IPS-18a (cell line): ENCODE measurements around the gene PDGFB.

Experiments
- H3K27ac ChIP-seq: one replicate; pipeline ENCODE4 v1.5.1; 2013; ENCODE audit warnings: low read length
- H3K27me3 ChIP-seq: one replicate; pipeline ENCODE4 v1.6.1; 2013; ENCODE audit warnings: mild to moderate bottlenecking, low read length; ENCODE audit not compliant: control insufficient read depth, insufficient read depth
- H3K36me3 ChIP-seq: one replicate; pipeline ENCODE4 v1.6.1; 2013; ENCODE audit warnings: low read depth, low read length; ENCODE audit not compliant: control insufficient read depth
- H3K4me1 ChIP-seq: one replicate; pipeline ENCODE4 v1.6.1; 2013; ENCODE audit warnings: low read depth, low read length; ENCODE audit not compliant: control insufficient read depth
- H3K4me3 ChIP-seq: one replicate; pipeline ENCODE4 v1.5.1; 2013; ENCODE audit warnings: low read length
- H3K9ac ChIP-seq: one replicate; pipeline ENCODE4 v1.6.1; 2013; ENCODE audit warnings: mild to moderate bottlenecking, low read length, moderate library complexity
- H3K9me3 ChIP-seq: one replicate; pipeline ENCODE4 v1.6.1; 2013; ENCODE audit warnings: low read depth, low read length; ENCODE audit not compliant: control insufficient read depth

PDGFB gene

DNA sequence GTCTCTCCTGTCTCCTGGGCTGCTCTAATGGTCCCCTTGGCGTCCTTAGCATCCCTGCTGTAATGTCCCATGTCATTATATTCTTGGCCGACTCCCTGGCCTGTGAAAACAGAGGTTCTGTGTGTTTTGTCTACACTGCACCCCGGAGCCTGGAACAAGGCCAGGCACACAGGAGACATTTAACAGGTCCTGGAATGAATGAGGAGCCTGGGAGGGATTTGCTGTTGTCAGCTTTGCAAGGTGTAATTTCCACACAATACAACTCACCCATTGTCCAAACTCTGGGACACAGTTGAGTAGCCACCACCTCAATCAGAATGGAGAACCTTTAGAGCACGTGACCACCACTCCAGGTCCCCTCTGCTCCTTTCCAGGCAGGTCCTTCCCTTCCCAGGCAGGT is 14.9 kb upstream of the PDGFB start:
- H3K9me3 ChIP-seq: no peaks in the 10 kb centered on the region
- H3K27me3 ChIP-seq: no peaks in the 10 kb centered on the region
- no peaks in the 10 kb centered on the region for H3K36me3 ChIP-seq
- peaks cover 8% of the 10 kb centered on the region for H3K4me1 ChIP-seq
- H3K4me3 ChIP-seq: no peak overlapping the region
- no peak overlapping the region for H3K27ac ChIP-seq
- no peak overlapping the region for H3K9ac ChIP-seq

DNA sequence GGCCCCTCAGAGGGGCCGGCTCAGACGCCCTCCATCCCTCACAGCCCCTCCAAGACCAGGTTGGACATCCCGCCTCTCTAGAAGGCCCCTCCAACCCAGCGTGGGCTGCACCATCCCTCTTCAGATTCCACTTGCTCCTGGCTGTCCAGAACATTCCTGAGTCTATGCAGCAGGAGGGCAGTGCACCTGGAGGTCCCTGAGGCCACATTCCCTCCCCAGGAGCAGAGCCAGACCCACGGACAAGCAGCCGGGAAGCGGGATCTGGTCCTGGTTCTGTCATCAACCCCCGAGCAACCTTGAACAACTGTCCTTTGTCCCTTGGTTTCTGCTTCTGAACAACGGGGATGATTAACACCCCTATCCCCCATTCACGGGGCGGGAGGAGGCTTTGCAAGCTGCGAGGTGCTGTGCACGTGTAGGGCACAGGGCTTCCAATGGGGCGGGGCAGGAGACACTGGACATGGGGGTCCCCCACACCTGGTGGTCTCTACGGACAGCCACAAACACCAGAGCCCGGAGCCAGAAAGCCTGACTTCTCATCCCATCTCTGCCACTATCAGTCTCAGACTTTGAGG is 13.2 kb upstream of the PDGFB start:
- H3K4me1 ChIP-seq: peaks cover 13% of the 10 kb centered on the region
- H3K9me3 ChIP-seq: no peaks in the 10 kb centered on the region
- H3K27ac ChIP-seq: no peak overlapping the region
- H3K27me3 ChIP-seq: no peaks in the 10 kb centered on the region
- H3K4me3 ChIP-seq: no peak overlapping the region
- H3K9ac ChIP-seq: no peak overlapping the region
- H3K36me3 ChIP-seq: no peaks in the 10 kb centered on the region

DNA sequence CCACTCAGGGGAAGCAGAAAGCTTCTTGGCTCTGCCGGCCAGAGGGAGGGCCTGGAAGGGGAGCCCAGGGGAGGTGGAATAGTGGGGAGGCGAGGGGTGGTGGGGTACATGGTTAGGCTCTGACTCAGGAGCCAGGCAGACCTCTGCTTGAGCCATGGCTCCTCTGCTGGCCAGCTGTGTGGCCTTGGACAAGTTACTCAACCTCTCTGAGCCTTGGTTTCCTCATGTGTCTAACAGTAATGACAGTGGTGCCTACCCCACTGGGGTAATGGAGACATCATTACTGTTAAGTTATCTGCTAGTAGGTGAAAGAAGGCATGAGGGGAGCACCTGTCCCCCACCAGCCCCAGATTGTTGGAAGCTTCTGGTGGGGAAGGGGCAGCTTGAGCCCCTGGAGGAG is 12.2 kb upstream of the PDGFB start:
- H3K9me3 ChIP-seq: no peaks in the 10 kb centered on the region
- H3K4me1 ChIP-seq: peaks cover 13% of the 10 kb centered on the region
- no peak overlapping the region for H3K9ac ChIP-seq
- H3K27ac ChIP-seq: no peak overlapping the region
- no peak overlapping the region for H3K4me3 ChIP-seq
- H3K27me3 ChIP-seq: no peaks in the 10 kb centered on the region
- H3K36me3 ChIP-seq: no peaks in the 10 kb centered on the region

- H3K9me3 ChIP-seq: no peaks in the 10 kb centered on the region
- H3K4me3 ChIP-seq: no peak overlapping the region
- H3K27me3 ChIP-seq: peaks cover 7% of the 10 kb centered on the region
- H3K4me1 ChIP-seq: peaks cover 13% of the 10 kb centered on the region
- no peak overlapping the region for H3K9ac ChIP-seq
- no peaks in the 10 kb centered on the region for H3K36me3 ChIP-seq
- no peak overlapping the region for H3K27ac ChIP-seq
Measured at GRCh38 chr22:39256186-39256552, 11.4 kb upstream of the PDGFB start.

DNA sequence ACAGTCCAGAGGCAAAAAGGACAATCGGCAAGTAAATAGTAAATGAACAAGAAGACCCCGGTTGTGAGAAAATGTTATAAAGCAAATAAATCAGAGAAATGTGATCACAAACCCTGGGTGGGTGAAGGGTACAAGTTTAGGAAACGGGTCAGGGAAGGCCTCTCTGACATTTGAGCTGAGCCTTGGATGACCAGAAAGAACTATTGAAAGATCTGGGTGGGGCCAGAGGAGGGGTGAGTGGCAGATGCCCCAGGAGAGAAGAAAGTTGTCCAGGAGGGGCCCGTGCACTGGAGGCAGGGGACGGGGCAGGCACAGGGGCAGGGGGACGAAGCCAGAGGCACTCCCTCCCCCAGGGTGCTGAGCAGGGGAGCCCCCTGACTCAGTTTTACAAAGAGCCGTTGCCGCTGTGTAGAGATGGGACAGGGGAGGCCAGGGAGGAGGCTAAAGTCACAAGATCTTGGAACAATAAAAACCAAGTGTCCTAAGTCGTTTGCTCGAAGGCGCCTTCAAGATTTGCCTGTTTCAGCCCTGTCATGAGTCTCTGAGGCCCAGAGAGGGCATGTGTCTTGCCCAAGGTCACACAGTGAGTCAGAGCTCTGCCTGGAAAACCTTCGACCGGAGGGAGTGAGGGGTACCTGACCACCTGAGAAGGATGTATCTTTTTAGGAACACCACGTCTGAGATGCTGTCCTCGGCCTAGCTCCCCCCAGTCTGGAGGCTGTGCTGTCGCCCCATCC is 10.8 kb upstream of the PDGFB start:
- Histone ChIP-seq H3K27me3 (peaks cover 11% of the 10 kb centered on the region), H3K36me3 (no peaks in the 10 kb centered on the region), H3K4me3 (no peak overlapping the region), H3K4me1 (peaks cover 15% of the 10 kb centered on the region), H3K9ac (no peak overlapping the region), H3K9me3 (no peaks in the 10 kb centered on the region), H3K27ac (no peak overlapping the region)

DNA sequence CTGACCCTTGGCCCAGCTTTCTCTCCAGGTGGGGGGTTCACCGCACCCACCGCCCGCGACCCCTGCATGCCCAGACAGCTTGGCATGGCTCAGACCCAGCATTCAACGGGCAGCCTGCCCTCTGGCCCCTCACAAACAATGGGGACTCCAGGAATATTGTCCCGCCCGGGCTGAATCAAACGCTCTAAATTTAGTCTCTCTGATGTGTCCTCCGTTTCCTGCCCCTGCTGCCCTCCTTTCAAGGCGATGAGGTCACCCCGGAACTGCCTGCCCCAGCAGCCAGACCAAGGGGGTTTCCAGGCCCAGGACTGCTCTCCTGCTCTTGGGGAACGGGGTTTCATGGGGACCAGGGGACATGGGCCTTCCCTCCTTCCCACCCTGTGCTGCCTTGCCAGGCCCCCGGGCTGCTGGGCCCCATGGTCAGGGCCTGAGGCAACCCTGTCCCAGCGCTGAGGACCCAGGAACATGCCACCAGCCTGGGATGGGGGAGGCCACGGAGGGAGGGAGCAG is 10.1 kb upstream of the PDGFB start:
- peaks cover 11% of the 10 kb centered on the region for H3K27me3 ChIP-seq
- no peaks in the 10 kb centered on the region for H3K9me3 ChIP-seq
- H3K9ac ChIP-seq: no peak overlapping the region
- peaks cover 17% of the 10 kb centered on the region for H3K4me1 ChIP-seq
- no peak overlapping the region for H3K4me3 ChIP-seq
- H3K36me3 ChIP-seq: no peaks in the 10 kb centered on the region
- no peak overlapping the region for H3K27ac ChIP-seq

DNA sequence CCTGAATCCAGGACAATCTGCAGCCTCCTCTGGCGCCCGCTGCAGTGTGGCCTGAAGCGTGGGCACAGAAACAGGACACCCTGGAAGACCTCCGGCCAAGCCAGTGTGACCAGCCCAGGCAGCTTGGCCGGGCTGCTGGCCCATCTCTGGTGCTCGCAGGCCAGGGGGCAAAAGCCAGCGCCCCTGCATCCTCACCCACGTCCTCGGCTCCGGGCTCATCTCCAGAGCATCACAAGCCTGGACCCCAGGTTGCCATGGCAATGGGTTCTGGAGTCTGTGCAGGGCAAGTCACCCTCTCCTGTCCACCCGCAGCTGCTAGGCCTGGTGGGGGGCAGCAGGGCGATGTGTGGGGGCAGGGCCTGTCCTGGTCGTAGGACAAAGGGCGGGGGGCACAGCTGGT is 9.3 kb upstream of the PDGFB start:
- Histone ChIP-seq H3K4me1 (peaks cover 17% of the 10 kb centered on the region), H3K27me3 (peaks cover 16% of the 10 kb centered on the region), H3K9me3 (no peaks in the 10 kb centered on the region), H3K27ac (no peak overlapping the region), H3K4me3 (no peak overlapping the region), H3K9ac (no peak overlapping the region), H3K36me3 (no peaks in the 10 kb centered on the region)

DNA sequence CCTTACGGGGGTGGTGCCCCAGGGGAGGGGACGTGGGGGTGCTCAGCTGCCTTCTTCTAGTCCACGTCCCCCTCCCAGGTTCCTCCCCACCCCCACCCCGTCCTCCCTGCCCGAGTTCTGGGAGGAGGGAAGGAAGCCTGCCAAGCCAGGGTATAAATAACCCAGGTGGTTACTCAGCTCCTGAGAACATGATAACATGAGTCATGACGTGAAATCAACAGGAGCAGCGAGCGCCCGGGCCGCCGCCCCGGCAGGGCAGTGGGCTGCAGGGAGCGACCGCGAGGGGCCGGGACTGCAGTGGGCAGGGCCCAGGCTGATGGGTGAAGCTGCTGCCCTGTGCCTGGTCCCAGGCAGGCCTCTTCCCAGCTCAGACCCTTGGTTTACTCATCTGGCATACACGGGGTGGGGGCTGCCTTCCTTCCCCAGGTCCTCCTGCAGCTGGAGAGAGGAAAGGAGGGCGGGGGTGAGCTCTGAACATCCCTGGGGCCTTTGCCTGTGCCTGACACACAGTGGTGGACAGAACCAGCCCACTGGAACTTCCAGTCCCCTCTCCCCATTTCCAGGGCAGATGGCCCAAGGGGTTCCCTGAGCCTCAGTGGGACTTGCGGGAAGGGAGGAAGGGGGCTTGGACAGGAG is 8.8 kb upstream of the PDGFB start:
- Histone ChIP-seq H3K9me3 (no peaks in the 10 kb centered on the region), H3K9ac (no peak overlapping the region), H3K27me3 (peaks cover 21% of the 10 kb centered on the region), H3K4me3 (no peak overlapping the region), H3K36me3 (no peaks in the 10 kb centered on the region), H3K27ac (no peak overlapping the region), H3K4me1 (peaks cover 17% of the 10 kb centered on the region)

DNA sequence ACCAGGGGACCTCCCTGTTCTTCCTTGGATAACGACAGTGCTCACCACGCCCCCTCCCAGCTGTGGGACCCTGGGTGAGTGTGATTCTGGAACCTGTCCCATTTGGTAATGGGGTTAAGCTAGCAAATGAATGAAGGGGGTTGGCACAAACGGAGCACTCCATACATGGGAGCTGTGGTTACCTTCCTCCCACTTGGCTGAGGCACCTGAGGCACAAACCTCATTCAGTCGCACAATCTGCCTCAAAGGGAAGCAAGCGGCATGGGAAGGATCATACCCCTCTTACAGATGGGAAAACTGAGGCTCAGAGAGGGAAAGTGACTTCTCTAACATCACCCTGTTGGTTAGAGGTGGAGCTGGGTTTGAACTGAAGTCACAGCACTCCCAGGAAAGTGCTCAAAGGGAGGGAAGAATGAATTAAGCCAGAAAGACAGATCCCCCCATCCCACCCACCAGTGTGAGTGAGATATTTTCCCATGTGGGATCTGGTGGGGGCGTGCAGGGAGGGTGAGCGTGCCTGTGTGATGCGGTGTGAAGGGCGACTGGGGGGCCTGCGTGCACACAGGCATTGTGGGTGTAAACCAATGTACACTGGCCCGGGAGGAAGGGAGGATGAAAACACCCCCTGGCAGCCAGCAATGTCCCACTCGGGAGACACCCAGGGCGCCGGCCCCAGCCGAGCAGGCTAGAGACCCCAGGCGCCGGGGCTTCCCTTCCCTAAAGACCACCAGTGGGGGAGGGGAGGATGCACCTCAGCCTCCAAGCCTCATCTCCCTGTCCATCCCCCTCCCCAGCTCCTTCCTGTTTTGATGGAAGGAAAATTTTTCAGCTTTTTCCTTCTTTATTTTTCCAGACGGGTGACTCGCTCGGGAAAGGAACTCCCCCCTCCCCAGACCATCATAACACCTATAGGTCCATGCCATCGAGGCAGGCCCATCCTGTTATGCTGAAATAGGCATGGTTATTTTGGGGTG is 8.0 kb upstream of the PDGFB start:
- Histone ChIP-seq H3K36me3 (no peaks in the 10 kb centered on the region), H3K4me1 (peaks cover 17% of the 10 kb centered on the region), H3K4me3 (no peak overlapping the region), H3K9me3 (no peaks in the 10 kb centered on the region), H3K27me3 (peaks cover 25% of the 10 kb centered on the region), H3K9ac (no peak overlapping the region), H3K27ac (no peak overlapping the region)

DNA sequence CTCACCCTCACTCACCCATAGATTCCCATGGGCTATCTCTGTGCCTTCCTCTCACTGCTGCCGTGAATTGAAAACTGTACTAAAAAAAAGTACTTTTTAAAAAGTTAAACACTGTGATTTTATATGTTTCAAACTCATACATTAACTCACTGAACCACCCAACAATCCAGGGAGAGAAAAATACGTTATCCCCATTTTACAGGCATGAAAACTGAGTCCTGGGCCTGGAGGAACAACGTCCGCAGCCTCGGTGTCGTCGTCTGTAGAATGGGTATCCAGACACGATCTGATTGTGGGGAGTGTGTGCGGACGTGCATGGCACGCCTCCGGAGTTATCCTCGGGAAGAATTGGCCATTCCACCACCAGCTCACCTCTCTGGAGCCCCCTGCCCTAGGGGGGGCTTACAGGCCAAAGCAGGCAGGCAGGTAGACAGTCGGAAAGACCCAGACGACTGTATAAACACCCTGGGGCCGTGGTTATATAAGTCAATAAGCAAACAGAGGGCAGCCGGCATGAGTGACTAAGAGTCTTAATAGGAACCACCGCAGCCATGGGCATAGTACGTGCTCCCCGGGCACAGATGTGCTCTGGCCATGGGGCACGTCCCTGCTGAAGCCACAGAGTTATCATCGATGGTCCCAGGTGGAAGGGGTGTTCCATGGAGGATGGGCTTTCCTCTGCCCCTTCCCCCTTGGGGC is 7.1 kb upstream of the PDGFB start:
- Histone ChIP-seq H3K4me3 (no peak overlapping the region), H3K27ac (no peak overlapping the region), H3K9me3 (no peaks in the 10 kb centered on the region), H3K27me3 (peaks cover 32% of the 10 kb centered on the region), H3K9ac (no peak overlapping the region), H3K36me3 (no peaks in the 10 kb centered on the region), H3K4me1 (peaks cover 17% of the 10 kb centered on the region)

DNA sequence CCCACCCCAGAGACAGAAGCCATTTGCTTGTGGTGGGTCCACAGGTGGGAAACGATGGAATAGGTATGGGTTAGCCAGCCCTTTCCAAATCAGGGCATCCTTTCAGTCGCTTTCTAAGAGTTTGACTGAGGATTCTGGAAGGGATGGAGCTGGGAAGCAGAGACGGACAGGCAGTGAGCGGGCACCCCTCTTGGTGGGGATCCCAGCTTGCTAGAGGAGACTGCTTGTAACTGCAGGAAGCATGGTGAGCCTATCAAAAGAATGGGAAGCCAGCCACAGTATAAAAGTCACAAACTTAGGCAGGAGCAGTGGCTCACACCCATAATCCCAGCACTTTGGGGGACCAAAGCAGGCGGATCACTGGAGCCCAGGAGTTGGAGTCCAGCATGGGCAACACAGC is 6.1 kb upstream of the PDGFB start:
- H3K4me3 ChIP-seq: no peak overlapping the region
- H3K27me3 ChIP-seq: peaks cover 43% of the 10 kb centered on the region
- no peak overlapping the region for H3K27ac ChIP-seq
- peaks cover 17% of the 10 kb centered on the region for H3K4me1 ChIP-seq
- H3K36me3 ChIP-seq: no peaks in the 10 kb centered on the region
- H3K9me3 ChIP-seq: no peaks in the 10 kb centered on the region
- no peak overlapping the region for H3K9ac ChIP-seq
